GM12872 (cell line): ENCODE measurements around the gene MBD3L2B.

Experiments used
- CTCF ChIP-seq: IDR thresholded peaks from 3 replicates; pipeline ENCODE4 v1.5.1; 2011; ENCODE audit warnings: low read depth, mild to moderate bottlenecking, low read length, moderate library complexity; ENCODE audit not compliant: insufficient read depth

Gene MBD3L2B

DNA sequence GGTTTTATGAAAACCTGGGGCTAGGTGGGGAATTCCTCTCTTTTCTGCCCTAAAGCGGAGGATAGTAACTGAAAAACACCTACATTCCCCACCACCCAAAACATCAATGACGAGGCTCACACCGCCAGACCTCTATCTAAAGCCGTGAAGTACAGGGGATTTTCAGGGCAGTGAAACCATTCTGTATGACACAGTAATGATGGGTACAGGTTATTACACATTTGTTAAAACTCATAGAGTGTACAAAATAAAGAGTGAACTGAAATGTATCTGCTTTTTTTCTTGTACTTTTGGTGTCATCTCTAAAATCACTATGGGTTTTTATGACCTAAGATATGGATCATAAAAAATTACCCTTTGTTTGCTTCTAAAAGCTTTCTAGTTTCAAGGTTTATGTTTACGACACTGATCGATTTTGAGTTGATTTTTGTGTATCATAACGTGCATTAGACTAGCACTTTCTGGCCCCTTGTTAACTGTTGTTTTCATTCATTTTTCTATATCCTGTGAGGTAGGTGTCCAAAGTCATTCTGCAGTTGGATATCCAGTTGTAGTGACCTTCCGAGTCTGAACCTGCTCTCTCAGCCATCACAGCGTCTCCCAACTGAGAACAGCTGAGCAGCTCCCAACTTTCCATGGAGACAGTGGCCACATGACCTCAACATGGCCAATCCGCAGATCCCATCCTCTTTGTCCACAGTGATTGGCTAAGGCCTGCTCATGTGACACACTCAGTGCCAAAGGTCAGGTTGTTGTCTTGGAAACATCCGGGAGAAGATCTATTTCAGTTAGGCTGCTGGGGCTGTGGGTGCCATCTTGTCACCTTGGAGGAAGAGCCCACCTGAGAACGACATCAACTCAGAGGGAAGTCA is 10.3 kb downstream of the MBD3L2B start:
- no peak for TF ChIP-seq CTCF

DNA sequence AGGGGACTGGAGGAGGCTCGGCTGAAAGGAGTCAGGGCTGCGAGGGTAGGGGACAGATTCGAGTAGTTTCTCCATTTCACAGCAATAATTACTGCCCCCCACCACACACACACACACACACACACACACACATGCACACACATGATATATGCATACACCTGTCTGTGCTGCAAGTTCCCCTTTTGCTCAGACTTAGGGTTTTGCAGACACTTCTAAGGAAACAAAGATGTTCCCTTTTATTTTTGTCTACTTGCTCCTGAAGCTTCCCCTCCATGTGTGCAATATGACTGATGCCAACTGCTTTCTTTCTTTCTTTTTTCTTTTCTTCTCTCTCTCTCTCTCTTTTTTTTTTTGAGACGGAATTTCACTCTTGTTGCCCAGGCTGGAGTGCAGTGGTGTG is 13.4 kb downstream of the MBD3L2B start:
- TF ChIP-seq CTCF: no peak

DNA sequence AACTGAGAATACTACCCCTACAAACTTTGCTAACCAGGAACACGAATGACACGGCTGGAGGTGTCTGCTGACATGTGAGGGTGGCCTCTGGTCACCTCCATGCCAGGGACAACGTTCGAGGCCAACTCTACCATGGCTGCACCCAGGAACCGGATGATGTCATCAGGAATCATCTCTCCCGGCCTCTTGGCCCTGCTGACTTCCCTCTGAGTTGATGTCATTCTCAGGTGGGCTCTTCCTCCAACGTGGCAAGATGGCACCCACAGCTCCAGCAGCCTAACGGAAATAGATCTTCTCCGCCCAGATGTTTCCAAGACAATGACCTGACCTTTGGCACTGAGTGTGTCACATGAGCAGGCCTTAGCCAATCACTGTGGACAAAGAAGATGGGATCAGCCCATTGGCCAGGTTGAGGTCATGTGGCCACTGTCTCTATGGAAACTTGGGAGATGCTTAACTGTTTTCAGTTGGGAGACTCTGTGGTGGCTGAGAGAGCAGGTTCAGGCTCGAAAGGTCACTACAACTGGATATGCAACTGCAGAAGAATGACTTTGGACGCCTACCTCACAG is 15.0 kb downstream of the MBD3L2B start:
- TF ChIP-seq CTCF: no peak

DNA sequence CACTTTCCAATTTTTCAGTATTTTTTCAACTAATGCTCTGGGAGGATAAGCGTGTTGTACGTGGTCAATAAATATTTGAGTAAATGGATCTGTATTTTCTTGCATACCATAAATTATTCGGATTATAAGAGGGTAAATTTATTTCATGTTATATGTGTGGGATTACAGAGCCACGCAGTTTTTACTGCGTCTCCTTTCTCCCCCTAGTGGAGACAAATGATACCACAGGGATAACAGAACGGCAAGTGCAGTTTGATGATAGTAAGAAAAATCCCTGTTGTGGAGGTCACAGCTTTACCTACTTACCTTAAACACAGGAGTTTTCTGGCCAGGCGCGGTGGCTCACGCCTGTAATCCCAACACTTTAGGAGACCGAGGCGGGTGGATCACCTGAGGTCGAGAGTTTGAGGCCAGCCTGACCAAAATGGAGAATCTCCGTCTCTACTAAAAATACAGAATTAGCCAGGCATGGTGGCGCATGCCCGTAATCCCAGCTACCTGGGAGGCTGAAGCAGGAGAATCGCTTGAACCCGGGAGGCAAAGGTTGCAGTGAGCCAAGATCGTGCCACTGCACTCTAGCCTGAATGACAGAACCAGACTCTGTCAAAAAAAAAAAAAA is 16.8 kb downstream of the MBD3L2B start:
- peak; percentile 60; the same call in 2 of the 3 replicates for TF ChIP-seq CTCF

GRCh38 chr19:7000816-7001215 is 20.4 kb downstream of the MBD3L2B start:
- TF ChIP-seq CTCF: no peak

GRCh38 chr19:7000333-7000732 is 20.9 kb downstream of the MBD3L2B start:
- no peak for TF ChIP-seq CTCF

GRCh38 chr19:6999933-7000332 is 21.3 kb downstream of the MBD3L2B start:
- no peak for TF ChIP-seq CTCF
